ENCODE results near the gene LY6G6D.

The LY6G6D gene

DNA sequence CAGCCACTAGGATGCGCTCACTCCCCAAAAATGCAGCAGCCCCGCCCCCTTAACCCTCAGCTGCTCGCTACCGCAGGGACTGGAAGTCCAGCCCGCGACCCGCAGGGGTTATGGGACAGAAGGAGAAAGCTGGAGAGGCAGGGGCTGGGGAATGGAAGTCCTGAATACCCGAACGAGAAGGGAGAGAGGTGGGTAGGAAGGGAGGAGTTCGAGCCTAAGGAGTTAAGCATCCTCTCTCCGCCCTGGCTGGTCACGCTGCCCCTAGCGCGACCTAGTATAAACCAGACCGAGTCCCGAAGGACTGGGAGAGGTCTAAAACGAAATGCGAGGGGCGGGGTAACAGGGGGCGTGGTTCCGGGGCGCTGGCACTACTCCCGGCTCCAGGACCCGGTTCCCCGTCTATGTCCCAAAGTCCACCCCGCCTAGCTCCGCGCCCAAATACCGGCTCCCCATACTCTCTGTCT is 14.4 kb downstream of the LY6G6D start:
- TF ChIP-seq, protein P1, sequence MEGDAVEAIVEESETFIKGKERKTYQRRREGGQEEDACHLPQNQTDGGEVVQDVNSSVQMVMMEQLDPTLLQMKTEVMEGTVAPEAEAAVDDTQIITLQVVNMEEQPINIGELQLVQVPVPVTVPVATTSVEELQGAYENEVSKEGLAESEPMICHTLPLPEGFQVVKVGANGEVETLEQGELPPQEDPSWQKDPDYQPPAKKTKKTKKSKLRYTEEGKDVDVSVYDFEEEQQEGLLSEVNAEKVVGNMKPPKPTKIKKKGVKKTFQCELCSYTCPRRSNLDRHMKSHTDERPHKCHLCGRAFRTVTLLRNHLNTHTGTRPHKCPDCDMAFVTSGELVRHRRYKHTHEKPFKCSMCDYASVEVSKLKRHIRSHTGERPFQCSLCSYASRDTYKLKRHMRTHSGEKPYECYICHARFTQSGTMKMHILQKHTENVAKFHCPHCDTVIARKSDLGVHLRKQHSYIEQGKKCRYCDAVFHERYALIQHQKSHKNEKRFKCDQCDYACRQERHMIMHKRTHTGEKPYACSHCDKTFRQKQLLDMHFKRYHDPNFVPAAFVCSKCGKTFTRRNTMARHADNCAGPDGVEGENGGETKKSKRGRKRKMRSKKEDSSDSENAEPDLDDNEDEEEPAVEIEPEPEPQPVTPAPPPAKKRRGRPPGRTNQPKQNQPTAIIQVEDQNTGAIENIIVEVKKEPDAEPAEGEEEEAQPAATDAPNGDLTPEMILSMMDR (IDR thresholded peaks at IDR 0.05; ENCODE audit: low read depth, low read length, missing control alignments): no peak
- H3K4me3 ChIP-seq (replicated peaks; ENCODE audit: low read depth, low read length): peak overlapping the region; percentile 63
- DNase-seq (ENCODE audit: extremely low read depth, low read depth): no peak

DNA sequence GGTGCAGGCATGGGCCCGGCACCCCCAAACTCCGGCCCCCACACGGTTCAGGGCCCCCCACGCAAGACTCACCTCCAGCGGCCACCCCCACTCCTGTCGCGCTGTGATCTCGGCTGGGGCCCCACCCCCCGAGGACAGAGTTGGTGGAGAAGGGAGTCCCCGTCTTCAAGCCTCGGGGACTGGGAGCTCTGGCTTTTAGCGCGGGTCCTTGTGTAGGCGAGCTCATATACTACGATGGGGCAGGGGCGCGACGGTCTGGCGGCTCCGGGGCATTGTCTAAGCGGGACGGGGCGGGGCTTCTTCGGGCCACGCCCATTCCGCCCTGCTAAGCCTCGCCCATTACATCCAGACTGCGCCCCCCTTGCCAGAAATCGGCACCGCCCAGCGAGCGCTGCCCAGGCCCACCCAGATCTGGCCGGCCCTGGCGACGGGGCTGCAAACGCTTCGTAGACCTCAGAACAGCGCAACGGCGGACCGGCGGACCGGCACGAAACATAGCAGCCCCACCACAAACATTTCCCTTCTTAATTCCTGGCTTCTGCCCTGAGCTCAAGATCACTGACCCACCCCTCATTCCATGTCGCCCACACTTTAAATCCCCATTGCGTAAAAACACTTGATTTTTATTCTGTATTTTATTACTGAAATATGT is 15.0 kb downstream of the LY6G6D start:
- peak overlapping the region; percentile 63 for H3K4me3 ChIP-seq (replicated peaks; ENCODE audit: low read depth, low read length)
- peak; percentile 62 for DNase-seq (ENCODE audit: extremely low read depth, low read depth)
- TF ChIP-seq, protein P1 (IDR thresholded peaks at IDR 0.05; ENCODE audit: low read depth, low read length, missing control alignments): no peak

DNA sequence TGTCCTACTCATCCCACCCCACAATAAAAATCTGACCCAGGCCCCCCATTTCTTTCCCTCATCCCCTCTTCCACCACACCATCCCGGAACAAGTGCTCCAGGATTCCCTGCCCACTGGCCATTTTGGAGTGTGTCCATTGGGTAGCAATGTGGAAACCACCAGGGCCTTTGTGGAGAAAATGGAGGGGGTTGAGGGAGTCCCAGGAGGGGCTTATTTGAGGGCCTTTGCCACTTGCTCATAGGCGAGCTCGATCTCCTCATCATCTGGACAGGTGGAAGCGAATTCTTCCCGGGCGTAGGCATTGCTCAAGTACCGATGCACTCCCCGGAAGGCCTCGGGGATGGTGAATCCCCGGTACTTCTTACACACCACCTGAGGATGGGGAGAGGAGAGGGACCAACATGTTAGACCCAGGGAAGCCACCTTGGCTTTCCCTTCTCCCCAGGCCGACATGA is 15.5 kb downstream of the LY6G6D start:
- H3K4me3 ChIP-seq (replicated peaks; ENCODE audit: low read depth, low read length): peak overlapping the region; percentile 63
- DNase-seq (ENCODE audit: extremely low read depth, low read depth): no peak
- TF ChIP-seq, protein P1 (IDR thresholded peaks at IDR 0.05; ENCODE audit: low read depth, low read length, missing control alignments): no peak

DNA sequence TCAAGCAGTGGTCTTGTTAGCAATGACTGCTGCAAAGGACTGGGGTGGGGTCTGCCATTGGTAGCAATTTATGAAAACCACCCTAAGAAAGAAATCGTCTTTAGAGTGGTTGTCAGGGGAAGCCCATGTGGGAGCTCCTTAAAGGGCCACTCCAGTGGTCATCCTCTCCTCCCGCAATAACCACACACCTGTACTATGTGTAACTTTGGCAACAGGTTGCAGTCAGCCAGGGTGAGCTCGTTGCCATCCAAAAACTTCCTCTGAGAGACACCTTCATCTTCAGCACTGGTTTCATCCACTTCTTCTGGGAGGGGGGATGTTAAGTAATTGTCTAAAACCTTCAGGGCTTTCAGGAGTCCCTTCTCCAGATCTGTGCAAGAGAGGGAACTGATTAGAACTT is 16.9 kb downstream of the LY6G6D start:
- DNase-seq (ENCODE audit: extremely low read depth, low read depth): no peak
- TF ChIP-seq, protein P1 (IDR thresholded peaks at IDR 0.05; ENCODE audit: low read depth, low read length, missing control alignments): no peak
- H3K4me3 ChIP-seq (replicated peaks; ENCODE audit: low read depth, low read length): no peak overlapping the region

DNA sequence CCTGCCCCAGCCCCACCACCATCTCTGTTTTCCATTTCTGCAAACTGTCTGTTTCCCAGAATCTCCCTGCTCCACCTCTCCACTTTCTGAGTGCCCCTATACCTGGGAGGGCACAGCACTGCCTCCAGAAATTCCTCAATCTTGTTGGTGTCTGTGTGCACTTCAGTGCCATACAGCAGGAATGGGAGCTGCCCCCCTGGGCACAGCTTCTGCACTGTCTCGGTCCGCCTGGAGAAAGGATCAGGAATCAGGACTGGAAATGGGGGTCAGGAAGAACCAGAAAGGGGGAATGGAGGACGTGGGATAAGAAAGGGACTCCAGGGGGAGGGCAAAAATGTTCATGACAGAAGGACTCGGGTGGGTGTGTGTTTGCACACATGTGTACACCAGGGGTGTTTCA is 18.6 kb downstream of the LY6G6D start:
- H3K4me3 ChIP-seq (replicated peaks; ENCODE audit: low read depth, low read length): peak overlapping the region; percentile 97
- TF ChIP-seq, protein P1 (IDR thresholded peaks at IDR 0.05; ENCODE audit: low read depth, low read length, missing control alignments): no peak
- no peak for DNase-seq (ENCODE audit: extremely low read depth, low read depth)

DNA sequence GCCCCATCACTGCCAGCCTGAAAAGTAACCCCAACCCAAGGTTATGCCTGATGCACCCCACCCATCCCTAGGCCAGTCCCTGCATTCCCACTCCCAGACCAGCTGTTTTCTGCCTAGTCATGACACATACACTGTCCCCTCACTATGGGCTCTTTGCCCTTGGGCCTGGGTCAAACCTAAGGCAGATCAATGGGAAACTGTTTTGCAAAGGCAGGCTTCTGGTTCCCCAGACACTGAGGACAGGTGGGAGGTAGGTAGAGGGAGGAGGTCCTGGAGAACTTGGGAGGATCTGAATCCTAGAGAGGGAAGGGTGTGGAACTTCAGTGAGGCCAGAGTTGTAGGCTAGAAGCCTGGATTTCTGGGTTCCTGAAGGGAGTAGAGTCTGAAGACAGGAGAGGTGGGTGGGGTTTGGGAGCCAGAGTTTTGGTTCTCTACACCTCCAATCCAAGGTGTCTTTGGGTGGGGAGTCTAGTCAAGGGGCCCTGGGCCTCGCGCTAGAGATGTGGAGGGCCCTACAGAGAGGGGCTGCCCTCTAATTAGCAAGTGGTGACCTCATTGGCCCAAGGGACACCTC is 19.2 kb downstream of the LY6G6D start:
- H3K4me3 ChIP-seq (replicated peaks; ENCODE audit: low read depth, low read length): peak overlapping the region; percentile 97
- DNase-seq (ENCODE audit: extremely low read depth, low read depth): no peak
- TF ChIP-seq, protein P1 (IDR thresholded peaks at IDR 0.05; ENCODE audit: low read depth, low read length, missing control alignments): no peak
